ENCODE data around the gene EGFL8. TPM values are rescaled to one million over a fixed set of nuclear protein-coding genes. Genes with fewer than 3 reads are reported as not detected.

EGFL8 gene
- total and polyA plus RNA-seq, 9 of the 15 experiments (the other 6 are each of a cell fraction or from before 2014, with no cell fraction given): 2.2 to 47.4 (median 14.2) TPM

GRCh38 chr6:32216285-32216684 is 51.9 kb downstream of the EGFL8 start (continued):
- TF ChIP-seq, protein P1, sequence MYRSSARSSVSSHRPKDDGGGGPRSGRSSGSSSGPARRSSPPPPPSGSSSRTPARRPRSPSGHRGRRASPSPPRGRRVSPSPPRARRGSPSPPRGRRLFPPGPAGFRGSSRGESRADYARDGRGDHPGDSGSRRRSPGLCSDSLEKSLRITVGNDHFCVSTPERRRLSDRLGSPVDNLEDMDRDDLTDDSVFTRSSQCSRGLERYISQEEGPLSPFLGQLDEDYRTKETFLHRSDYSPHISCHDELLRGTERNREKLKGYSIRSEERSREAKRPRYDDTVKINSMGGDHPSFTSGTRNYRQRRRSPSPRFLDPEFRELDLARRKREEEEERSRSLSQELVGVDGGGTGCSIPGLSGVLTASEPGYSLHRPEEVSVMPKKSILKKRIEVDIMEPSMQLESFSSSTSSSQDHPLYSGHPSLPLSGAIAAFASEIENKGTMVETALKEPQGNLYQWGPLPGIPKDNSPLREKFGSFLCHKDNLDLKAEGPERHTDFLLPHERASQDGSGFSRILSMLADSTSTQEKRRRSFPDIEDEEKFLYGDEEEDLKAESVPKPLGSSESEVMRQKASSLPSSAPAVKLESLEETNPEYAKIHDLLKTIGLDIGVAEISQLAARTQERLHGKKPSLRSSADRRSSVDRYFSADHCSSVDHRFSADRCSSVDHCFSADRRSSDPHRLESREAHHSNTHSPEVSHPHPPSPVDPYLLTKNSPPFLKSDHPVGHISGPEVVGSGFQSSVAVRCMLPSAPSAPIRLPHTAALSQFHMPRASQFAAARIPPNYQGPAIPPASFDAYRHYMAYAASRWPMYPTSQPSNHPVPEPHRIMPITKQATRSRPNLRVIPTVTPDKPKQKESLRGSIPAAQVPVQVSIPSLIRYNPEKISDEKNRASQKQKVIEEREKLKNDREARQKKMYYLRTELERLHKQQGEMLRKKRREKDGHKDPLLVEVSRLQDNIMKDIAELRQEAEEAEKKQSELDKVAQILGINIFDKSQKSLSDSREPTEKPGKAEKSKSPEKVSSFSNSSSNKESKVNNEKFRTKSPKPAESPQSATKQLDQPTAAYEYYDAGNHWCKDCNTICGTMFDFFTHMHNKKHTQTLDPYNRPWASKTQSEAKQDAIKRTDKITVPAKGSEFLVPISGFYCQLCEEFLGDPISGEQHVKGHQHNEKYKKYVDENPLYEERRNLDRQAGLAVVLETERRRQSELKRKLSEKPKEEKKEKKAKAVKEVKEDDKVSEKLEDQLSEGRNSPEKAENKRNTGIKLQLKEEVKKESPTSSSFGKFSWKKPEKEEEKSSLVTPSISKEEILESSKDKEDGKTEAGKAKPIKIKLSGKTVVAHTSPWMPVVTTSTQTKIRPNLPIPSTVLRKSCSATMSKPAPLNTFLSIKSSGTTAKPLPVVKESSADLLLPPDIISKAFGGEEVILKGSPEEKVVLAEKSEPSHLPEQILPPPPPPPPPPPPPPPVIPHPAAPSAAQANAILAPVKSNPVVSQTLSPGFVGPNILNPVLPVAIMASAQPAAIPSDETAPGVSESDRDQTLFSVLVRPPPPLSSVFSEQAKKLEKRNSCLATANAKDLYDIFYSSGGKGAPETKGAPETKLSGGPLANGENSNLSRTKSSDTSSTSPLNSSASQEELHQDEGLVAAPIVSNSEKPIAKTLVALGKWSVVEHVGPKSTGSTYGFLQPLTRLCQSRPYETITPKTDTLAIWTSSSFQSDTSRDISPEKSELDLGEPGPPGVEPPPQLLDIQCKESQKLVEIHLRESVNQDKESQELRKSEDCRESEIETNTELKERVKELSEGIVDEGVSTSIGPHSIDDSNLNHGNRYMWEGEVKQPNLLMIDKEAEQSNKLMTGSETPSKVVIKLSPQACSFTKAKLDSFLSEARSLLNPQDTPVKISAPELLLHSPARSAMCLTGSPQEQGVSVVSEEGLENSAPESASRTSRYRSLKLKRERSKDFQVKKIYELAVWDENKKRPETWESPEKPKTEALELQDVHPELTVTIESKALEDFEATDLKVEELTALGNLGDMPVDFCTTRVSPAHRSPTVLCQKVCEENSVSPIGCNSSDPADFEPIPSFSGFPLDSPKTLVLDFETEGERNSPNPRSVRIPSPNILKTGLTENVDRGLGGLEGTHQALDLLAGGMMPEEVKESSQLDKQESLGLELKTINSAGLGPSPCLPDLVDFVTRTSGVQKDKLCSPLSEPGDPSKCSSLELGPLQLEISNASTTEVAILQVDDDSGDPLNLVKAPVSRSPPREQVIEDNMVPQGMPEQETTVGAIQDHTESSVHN (IDR thresholded peaks at IDR 0.05; ENCODE audit: borderline replicate concordance in 1 of 2, low read depth in 1 of 2): no peak
- TF ChIP-seq NCOA4 (IDR thresholded peaks at IDR 0.05; ENCODE audit: partially characterized antibody): no peak

Measured in K562 (cell line).